Keratinocyte (primary cell): ENCODE measurements around the gene FAM20C.

ENCODE experiments used
- CTCF ChIP-seq, 3 experiments: IDR thresholded peaks in 1 of 3; conservative IDR thresholded peaks in 1 of 3; optimal IDR thresholded peaks in 1 of 3; 2 replicates in 2 of 3; 3 replicates in 1 of 3; pipeline versions ENCODE3 to v1.5.1; 2011; ENCODE audit warnings: low read length in 3 of 3, mild to moderate bottlenecking in 3 of 3, moderate library complexity in 2 of 3, control low read depth in 1 of 3, inconsistent platforms in 1 of 3; ENCODE audit not compliant: insufficient read depth in 2 of 3; ENCODE audit errors: extremely low read depth in 1 of 3
- EZH2 ChIP-seq: IDR thresholded peaks from one replicate; pipeline ENCODE4 v1.6.1; 2012; ENCODE audit warnings: inconsistent platforms, mild to moderate bottlenecking, low read length, moderate library complexity

DNA sequence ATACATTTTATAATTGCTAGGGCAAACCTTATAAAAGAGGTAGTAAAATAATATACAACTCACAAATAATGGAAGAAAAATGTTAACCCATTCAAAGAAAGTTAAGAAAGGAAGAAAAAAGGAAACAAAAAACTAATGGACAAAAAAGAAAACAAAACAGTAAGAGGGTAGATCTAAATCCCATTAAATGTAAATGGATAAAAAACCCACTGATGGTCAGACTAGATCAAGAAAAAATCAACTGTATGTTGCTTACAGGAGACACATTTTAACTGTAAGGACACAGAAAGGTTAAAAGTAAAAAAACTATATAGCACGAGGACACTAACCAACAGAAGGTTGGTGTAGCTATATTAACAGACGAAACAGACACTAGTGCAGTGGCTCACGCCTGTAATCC lies 115.6 kb downstream of the FAM20C start:
- TF ChIP-seq CTCF (optimal IDR thresholded peaks at IDR 0.05 in 1 of 3, IDR thresholded peaks at IDR 0.05 in 1 of 3, conservative IDR thresholded peaks at IDR 0.05 in 1 of 3; ENCODE audit: extremely low read depth in 1 of 3, insufficient read depth in 2 of 3, low read length in 3 of 3) = no peak
- TF ChIP-seq EZH2 = no peak
